Esophagus squamous epithelium (tissue), 4 donors: ENCODE measurements around the gene MRPS6.

Experiments
- POLR2A ChIP-seq, 4 donors: fragments of 450-650 bp; IDR thresholded peaks; one replicate each; pipeline ENCODE4 v1.6.1; 2017; ENCODE audit warnings: antibody characterized with exemption in 4 of 4, mild to moderate bottlenecking in 4 of 4, moderate library complexity in 3 of 4
- TF ChIP-seq, protein P1 (sequence below), 6 experiments: fragments of 450-650 bp in 4 of 6; fragments of 200-600 bp in 2 of 6; sonication (generic) in 2 of 6; IDR thresholded peaks; one replicate each; pipeline ENCODE4 v1.5.1; 2016 to 2019; ENCODE audit warnings: antibody characterized with exemption in 6 of 6, mild to moderate bottlenecking in 4 of 6, moderate library complexity in 4 of 6

DNA sequence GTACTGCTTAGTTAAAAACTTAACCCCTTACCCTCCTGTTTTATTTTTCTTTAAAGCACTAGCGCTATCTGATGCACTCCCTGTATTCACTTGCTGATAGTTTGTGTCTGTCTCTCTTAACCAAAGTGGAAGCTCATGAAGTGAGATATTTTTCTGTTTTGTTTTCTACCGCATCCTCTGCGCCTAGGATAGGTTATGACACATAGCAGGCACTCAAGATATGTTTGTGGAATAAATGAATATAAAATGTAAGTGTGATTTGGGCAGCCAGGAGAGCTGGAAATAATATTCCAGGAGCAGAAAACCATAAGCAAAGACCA is 49.0 kb upstream of the MRPS6 start:
- TF ChIP-seq, protein P1, sequence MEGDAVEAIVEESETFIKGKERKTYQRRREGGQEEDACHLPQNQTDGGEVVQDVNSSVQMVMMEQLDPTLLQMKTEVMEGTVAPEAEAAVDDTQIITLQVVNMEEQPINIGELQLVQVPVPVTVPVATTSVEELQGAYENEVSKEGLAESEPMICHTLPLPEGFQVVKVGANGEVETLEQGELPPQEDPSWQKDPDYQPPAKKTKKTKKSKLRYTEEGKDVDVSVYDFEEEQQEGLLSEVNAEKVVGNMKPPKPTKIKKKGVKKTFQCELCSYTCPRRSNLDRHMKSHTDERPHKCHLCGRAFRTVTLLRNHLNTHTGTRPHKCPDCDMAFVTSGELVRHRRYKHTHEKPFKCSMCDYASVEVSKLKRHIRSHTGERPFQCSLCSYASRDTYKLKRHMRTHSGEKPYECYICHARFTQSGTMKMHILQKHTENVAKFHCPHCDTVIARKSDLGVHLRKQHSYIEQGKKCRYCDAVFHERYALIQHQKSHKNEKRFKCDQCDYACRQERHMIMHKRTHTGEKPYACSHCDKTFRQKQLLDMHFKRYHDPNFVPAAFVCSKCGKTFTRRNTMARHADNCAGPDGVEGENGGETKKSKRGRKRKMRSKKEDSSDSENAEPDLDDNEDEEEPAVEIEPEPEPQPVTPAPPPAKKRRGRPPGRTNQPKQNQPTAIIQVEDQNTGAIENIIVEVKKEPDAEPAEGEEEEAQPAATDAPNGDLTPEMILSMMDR (IDR thresholded peaks at IDR 0.05) = no peak
- TF ChIP-seq POLR2A (IDR thresholded peaks at IDR 0.05) = no peak
